HG03439 (cell line): ENCODE measurements around the gene AMOTL1.

Experiments
- ATAC-seq: cut with Tn5 transposase; IDR thresholded peaks from one replicate; pipeline ENCODE4 v1.9.1; 2021; ENCODE audit warnings: mild to moderate bottlenecking, moderate library complexity; ENCODE audit not compliant: unreplicated experiment

The AMOTL1 gene, protein sequence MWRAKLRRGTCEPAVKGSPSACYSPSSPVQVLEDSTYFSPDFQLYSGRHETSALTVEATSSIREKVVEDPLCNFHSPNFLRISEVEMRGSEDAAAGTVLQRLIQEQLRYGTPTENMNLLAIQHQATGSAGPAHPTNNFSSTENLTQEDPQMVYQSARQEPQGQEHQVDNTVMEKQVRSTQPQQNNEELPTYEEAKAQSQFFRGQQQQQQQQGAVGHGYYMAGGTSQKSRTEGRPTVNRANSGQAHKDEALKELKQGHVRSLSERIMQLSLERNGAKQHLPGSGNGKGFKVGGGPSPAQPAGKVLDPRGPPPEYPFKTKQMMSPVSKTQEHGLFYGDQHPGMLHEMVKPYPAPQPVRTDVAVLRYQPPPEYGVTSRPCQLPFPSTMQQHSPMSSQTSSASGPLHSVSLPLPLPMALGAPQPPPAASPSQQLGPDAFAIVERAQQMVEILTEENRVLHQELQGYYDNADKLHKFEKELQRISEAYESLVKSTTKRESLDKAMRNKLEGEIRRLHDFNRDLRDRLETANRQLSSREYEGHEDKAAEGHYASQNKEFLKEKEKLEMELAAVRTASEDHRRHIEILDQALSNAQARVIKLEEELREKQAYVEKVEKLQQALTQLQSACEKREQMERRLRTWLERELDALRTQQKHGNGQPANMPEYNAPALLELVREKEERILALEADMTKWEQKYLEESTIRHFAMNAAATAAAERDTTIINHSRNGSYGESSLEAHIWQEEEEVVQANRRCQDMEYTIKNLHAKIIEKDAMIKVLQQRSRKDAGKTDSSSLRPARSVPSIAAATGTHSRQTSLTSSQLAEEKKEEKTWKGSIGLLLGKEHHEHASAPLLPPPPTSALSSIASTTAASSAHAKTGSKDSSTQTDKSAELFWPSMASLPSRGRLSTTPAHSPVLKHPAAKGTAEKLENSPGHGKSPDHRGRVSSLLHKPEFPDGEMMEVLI

GRCh38 chr11:94767701-94768601 lies at the start of gene AMOTL1:
AMOTL1 (plus strand) TSS chr11:94768356; CDS start chr11:94768512, 156 bp downstream.
- no peak for ATAC-seq

DNA sequence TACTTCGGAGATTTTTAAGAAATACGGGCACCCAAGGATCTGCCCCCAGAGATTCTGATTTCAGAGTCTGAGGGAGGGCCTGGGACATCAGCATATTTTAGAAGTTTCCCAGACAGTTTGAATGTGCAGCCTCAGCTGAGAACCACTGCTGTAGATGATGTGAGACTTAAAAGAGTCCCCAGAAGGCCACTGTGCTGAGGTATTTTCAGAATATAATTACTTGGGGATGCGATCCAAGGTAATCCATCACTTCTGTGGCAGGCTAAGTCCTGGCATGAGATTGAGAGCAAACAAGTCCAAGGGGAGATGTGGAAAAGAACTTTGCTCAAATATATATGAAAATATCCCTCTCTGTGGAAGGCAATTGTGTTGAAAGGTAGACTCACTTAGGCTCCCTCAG lies 48.3 kb upstream of the AMOTL1 start:
- ATAC-seq, result no peak

DNA sequence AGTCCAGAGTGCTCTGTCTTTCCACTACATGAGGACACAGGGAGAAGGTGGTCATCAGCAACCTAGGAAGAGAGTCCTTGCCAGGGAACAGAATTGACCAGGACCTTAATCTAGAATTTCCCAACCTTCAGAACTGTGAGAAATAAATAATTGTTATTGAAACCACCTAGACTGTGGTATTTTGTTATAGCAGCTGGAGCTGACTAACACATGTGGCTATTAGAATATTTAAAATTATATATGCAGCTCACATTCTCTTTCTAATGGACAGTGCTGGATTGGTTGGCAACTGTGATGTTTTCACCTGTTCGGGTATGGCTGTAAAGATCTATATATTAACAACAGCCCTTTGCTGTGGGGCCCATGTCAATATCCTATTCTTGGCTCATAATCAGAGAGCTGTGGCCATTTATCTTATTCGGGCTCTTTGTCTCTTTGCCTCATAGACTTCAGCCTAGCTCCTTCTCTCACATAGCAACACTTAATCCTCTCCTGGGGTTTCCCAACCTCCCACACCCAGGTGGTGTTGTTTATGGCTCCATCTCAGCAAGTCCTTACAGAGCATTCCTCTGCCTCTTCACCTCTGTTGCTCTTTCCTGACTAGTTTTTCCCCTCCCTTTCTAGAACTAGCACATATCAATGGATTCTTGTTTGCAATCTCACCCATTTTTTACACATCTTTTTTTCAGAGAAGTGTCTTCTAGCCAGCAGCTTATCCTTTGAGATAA lies 46.4 kb upstream of the AMOTL1 start:
- no peak for ATAC-seq

DNA sequence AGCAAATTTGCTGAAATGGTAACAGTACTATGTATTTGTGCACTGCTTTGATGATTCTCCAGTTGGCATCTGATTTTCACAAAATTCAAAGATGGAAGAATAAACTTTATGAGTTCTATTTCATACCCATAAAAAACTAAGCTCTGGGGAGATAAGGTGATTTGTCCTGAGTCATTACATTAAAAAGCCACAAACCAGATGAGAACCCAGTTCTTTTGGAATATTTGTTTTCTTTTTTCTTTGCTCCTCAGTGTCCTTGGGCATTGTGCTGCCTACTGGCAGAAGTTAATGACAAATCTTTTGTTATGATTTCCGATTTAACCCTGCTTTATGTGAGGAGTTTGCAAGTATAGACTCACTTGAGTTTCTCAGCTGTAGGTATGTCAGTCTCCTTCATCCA lies 45.4 kb upstream of the AMOTL1 start:
- no peak for ATAC-seq

GRCh38 chr11:94725097-94725496 lies 43.1 kb upstream of the AMOTL1 start:
- no peak for ATAC-seq

DNA sequence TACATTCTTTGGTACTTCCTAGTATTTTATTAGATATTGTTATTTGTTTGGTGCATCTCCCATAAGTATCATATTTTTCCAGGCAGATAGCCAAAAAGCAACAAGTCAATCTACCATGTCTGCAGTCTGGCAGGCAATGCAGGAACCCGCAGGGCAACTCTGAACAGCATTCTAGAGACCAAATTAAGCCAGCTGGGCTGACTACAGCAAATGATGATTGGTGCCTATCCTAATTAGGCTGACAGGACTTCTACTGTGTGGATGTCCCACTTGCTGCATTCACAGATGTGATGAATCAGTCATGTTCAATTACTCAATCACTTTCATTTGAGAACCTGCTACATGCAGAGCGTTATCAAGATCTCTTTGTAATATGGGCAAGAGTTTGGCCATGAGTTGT lies 40.3 kb upstream of the AMOTL1 start:
- ATAC-seq, result no peak

- ATAC-seq, result no peak
These were observed 39.6 kb upstream of the AMOTL1 start for GRCh38 chr11:94728541-94728940.

- no peak for ATAC-seq
These were observed 39.0 kb upstream of the AMOTL1 start for GRCh38 chr11:94728966-94729751.

DNA sequence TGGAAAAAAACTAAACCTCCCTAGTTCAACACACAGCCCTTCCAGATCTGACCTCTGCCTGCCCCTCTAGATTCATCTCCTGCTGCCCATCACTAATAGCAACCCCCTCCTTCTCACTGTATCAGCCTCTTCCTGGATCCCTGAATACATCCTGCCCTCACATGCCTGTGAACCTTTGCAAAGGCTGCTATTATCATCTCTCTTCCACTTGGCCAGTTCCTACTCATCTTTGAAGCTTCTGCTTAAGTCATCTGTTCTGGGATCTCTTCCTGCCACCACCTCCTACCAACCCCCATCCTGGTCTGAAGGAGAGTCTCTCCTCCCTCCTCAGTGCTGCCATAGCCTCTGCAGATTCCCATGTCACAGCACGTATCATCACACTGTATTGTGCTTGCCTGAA lies 38.0 kb upstream of the AMOTL1 start:
- ATAC-seq, result no peak

- ATAC-seq, result no peak
These were observed 36.1 kb upstream of the AMOTL1 start for GRCh38 chr11:94731880-94732601.

GRCh38 chr11:94732617-94733281 lies 35.4 kb upstream of the AMOTL1 start:
- no peak for ATAC-seq

DNA sequence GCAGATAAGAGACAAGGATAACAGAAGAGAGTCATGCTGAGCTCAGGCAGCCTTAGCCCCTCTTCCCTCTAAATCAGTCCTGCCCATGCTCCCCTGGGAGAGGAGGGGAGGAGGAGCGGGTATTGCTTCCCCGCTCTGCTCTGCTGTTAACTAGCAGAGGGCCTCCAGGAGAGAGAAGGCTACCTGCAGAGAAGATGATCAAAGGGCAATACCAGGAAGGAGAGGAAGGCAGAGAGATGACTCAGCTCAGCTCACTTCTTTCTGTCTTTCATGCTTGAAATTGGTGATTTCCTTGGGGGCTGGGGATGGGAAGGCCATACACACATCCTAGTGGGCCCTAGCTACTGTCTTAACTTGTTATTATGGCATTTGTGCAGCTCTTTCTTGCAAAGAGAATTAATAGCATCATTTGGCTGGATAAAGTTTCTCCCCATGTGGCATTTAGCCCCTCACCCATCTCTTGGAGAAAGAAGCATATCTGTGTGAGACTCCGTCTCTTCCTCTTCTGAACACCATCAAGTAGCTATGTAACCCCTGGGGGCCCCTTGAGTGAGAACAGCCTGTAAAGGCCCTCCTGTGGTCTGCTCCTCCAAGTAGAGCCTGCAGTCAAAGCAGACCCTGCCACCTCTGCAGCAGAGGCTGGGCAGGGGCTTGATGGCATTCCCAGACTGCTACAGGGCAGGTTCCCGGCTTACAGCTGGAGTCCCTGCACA lies 33.4 kb upstream of the AMOTL1 start:
- ATAC-seq, result no peak

GRCh38 chr11:94735907-94736306 lies 32.2 kb upstream of the AMOTL1 start:
- ATAC-seq, result no peak

GRCh38 chr11:94737171-94737611 lies 31.0 kb upstream of the AMOTL1 start:
- no peak for ATAC-seq

GRCh38 chr11:94738746-94739145 lies 29.4 kb upstream of the AMOTL1 start:
- ATAC-seq, result no peak

- no peak for ATAC-seq
These were observed 28.8 kb upstream of the AMOTL1 start for GRCh38 chr11:94739331-94739730.
